ENCODE results near the gene UXS1.

UXS1 gene

GRCh38 chr2:106129150-106129549 is 65.0 kb downstream of the UXS1 start:
- DNase-seq: no peak

GRCh38 chr2:106127776-106128268 is 66.3 kb downstream of the UXS1 start:
- DNase-seq: no peak

- no peak for DNase-seq
Measured at GRCh38 chr2:106127282-106127771, 66.8 kb downstream of the UXS1 start.

GRCh38 chr2:106126705-106127281 is 67.3 kb downstream of the UXS1 start:
- no peak for DNase-seq

- no peak for DNase-seq
Measured at GRCh38 chr2:106126295-106126694, 67.8 kb downstream of the UXS1 start.

- DNase-seq: no peak
Measured at GRCh38 chr2:106124905-106125549, 69.1 kb downstream of the UXS1 start.

GRCh38 chr2:106124106-106124756 is 69.9 kb downstream of the UXS1 start:
- no peak for DNase-seq

- DNase-seq: no peak
Measured at GRCh38 chr2:106122157-106122556, 71.9 kb downstream of the UXS1 start.

- DNase-seq: no peak
Measured at GRCh38 chr2:106120432-106120831, 73.7 kb downstream of the UXS1 start.

- DNase-seq: no peak
Measured at GRCh38 chr2:106119074-106119473, 75.0 kb downstream of the UXS1 start.

- no peak for DNase-seq
Measured at GRCh38 chr2:106117882-106118684, 76.0 kb downstream of the UXS1 start.

- no peak for DNase-seq
Measured at GRCh38 chr2:106117347-106117746, 76.8 kb downstream of the UXS1 start.

GRCh38 chr2:106116248-106116647 is 77.9 kb downstream of the UXS1 start:
- no peak for DNase-seq

- DNase-seq: no peak
Measured at GRCh38 chr2:106115665-106116064, 78.4 kb downstream of the UXS1 start.

GRCh38 chr2:106115250-106115649 is 78.9 kb downstream of the UXS1 start:
- no peak for DNase-seq

GRCh38 chr2:106114166-106114565 is 79.9 kb downstream of the UXS1 start:
- DNase-seq: no peak

GRCh38 chr2:106113361-106113966 is 80.6 kb downstream of the UXS1 start:
- DNase-seq: no peak

- DNase-seq: no peak
Measured at GRCh38 chr2:106111882-106112571, 82.1 kb downstream of the UXS1 start.

GRCh38 chr2:106109675-106110424 is 84.3 kb downstream of the UXS1 start:
- no peak for DNase-seq

GRCh38 chr2:106108791-106109190 is 85.3 kb downstream of the UXS1 start:
- DNase-seq: no peak

GRCh38 chr2:106108351-106108750 is 85.8 kb downstream of the UXS1 start:
- no peak for DNase-seq
